Endothelial cell (in vitro differentiated cells): ENCODE data around the gene SLC6A12. TPM values are rescaled to one million over a fixed set of nuclear protein-coding genes. Genes with fewer than 3 reads are reported as not detected.

ENCODE experiments used
- DNase-seq: peaks from one replicate; pipeline ENCODE4 v3.0.0; 2021; ENCODE audit warnings: low spot score
- H3K27ac Mint-ChIP-seq: one replicate; pipeline ENCODE4 v1.8.0; 2021; ENCODE audit warnings: mixed read lengths, inconsistent platforms; ENCODE audit not compliant: unreplicated experiment
- H3K27me3 Mint-ChIP-seq: one replicate; pipeline ENCODE4 v1.8.0; 2021; ENCODE audit warnings: mild to moderate bottlenecking, moderate library complexity, mixed read lengths, inconsistent platforms; ENCODE audit not compliant: unreplicated experiment
- H3K36me3 Mint-ChIP-seq: one replicate; pipeline ENCODE4 v1.8.0; 2021; ENCODE audit warnings: mild to moderate bottlenecking, low read depth, mixed read lengths, inconsistent platforms; ENCODE audit not compliant: unreplicated experiment
- H3K4me1 Mint-ChIP-seq: one replicate; pipeline ENCODE4 v1.8.0; 2021; ENCODE audit warnings: mild to moderate bottlenecking, mixed read lengths, inconsistent platforms; ENCODE audit not compliant: unreplicated experiment
- H3K4me3 Mint-ChIP-seq: one replicate; pipeline ENCODE4 v1.8.0; 2021; ENCODE audit warnings: mild to moderate bottlenecking, mixed read lengths, inconsistent platforms; ENCODE audit not compliant: unreplicated experiment
- H3K9me3 Mint-ChIP-seq: one replicate; pipeline ENCODE4 v1.8.0; 2021; ENCODE audit warnings: mixed read lengths, inconsistent platforms; ENCODE audit not compliant: unreplicated experiment
- CTCF ChIP-seq: fragments of 200-600 bp; sonication (generic); IDR thresholded peaks from one replicate; pipeline ENCODE4 v1.5.0; 2021; ENCODE audit warnings: antibody characterized with exemption; ENCODE audit not compliant: unreplicated experiment
- total RNA-seq: library from RNA; stranded (reverse); fragmentation: NEBNext Ultra II Directional; extraction: Animal tissue kit (Norgen Biotek cat#: 25700); gene quantifications from one replicate; pipeline ENCODE4 v1.2.1, GENCODE V29; 2021; ENCODE audit not compliant: unreplicated experiment

The SLC6A12 gene
- total RNA-seq, 1 donor from 2014 or later, result 0.26 TPM

GRCh38 chr12:201361-201760 lies 12.6 kb downstream of the SLC6A12 start:
- TF ChIP-seq CTCF, result no peak
- H3K36me3 Mint-ChIP-seq, result peaks cover 7% of the 10 kb centered on the region
- H3K9me3 Mint-ChIP-seq, result no peaks in the 10 kb centered on the region
- no peak for DNase-seq
- H3K27ac Mint-ChIP-seq, result no peak overlapping the region
- H3K4me3 Mint-ChIP-seq, result no peak overlapping the region
- peaks cover 19% of the 10 kb centered on the region for H3K27me3 Mint-ChIP-seq
- H3K4me1 Mint-ChIP-seq, result no peaks in the 10 kb centered on the region

- no peak for DNase-seq
- Mint-ChIP-seq H3K27ac (no peak overlapping the region), H3K27me3 (peaks cover 24% of the 10 kb centered on the region), H3K36me3 (peaks cover 7% of the 10 kb centered on the region), H3K4me1 (peaks cover 4% of the 10 kb centered on the region), H3K9me3 (no peaks in the 10 kb centered on the region), H3K4me3 (no peak overlapping the region)
- no peak for TF ChIP-seq CTCF
Measured at GRCh38 chr12:198705-199104, 15.3 kb downstream of the SLC6A12 start.

GRCh38 chr12:197911-198695 lies 15.9 kb downstream of the SLC6A12 start:
- Mint-ChIP-seq H3K4me3 (no peak overlapping the region), H3K36me3 (peaks cover 7% of the 10 kb centered on the region), H3K27me3 (peaks cover 24% of the 10 kb centered on the region), H3K9me3 (no peaks in the 10 kb centered on the region), H3K4me1 (peaks cover 4% of the 10 kb centered on the region), H3K27ac (no peak overlapping the region)
- no peak for DNase-seq
- TF ChIP-seq CTCF, result no peak

GRCh38 chr12:197347-197746 lies 16.6 kb downstream of the SLC6A12 start:
- no peak for DNase-seq
- Mint-ChIP-seq H3K9me3 (no peaks in the 10 kb centered on the region), H3K27ac (no peak overlapping the region), H3K27me3 (peaks cover 20% of the 10 kb centered on the region), H3K4me3 (no peak overlapping the region), H3K4me1 (peaks cover 4% of the 10 kb centered on the region), H3K36me3 (peaks cover 3% of the 10 kb centered on the region)
- no peak for TF ChIP-seq CTCF

- Mint-ChIP-seq H3K27ac (no peak overlapping the region), H3K4me3 (no peak overlapping the region), H3K27me3 (peaks cover 16% of the 10 kb centered on the region), H3K9me3 (no peaks in the 10 kb centered on the region), H3K36me3 (peaks cover 2% of the 10 kb centered on the region), H3K4me1 (peaks cover 4% of the 10 kb centered on the region)
- no peak for DNase-seq
- no peak for TF ChIP-seq CTCF
Measured at GRCh38 chr12:196436-196835, 17.5 kb downstream of the SLC6A12 start.
